ENCODE measurements around the gene FAM13A.

FAM13A gene

GRCh38 chr4:88724406-88724805, 332.6 kb downstream of the FAM13A start:
- TF ChIP-seq CTCF (IDR thresholded peaks at IDR 0.05; ENCODE audit: low read length): no peak
- TF ChIP-seq EZH2phosphoT487 (IDR thresholded peaks at IDR 0.05; ENCODE audit: low read length): no peak
- no peak for TF ChIP-seq EZH2 (optimal IDR thresholded peaks at IDR 0.05; ENCODE audit: low read depth, low read length)
- Histone ChIP-seq H3K9me3 (replicated peaks; ENCODE audit: insufficient read depth, low read length) (no peaks in the 10 kb centered on the region), H3K9ac (ENCODE audit: low read length) (no peak overlapping the region), H3F3A (ENCODE audit: insufficient read depth, low read length) (no peaks in the 10 kb centered on the region), H3K4me1 (ENCODE audit: low read length) (no peaks in the 10 kb centered on the region), H3K36me3 (replicated peaks; ENCODE audit: insufficient read depth, low read length) (no peaks in the 10 kb centered on the region), H3K27ac (ENCODE audit: low read length) (no peak overlapping the region), H3K9me2 (replicated peaks; ENCODE audit: insufficient read depth, low read length) (no peaks in the 10 kb centered on the region), H2AFZ (ENCODE audit: low read length) (no peak overlapping the region), H3K79me2 (ENCODE audit: low read length) (no peaks in the 10 kb centered on the region), H3K27me3 (replicated peaks; ENCODE audit: insufficient read depth, low read length) (no peaks in the 10 kb centered on the region), H3K4me3 (ENCODE audit: low read length) (no peak overlapping the region), H4K20me1 (ENCODE audit: insufficient read depth, low read length) (no peaks in the 10 kb centered on the region), H3K4me2 (ENCODE audit: low read depth, low read length) (no peak overlapping the region)
- no peak for DNase-seq

GRCh38 chr4:88722828-88723227, 334.2 kb downstream of the FAM13A start:
- no peaks in the 10 kb centered on the region for H3K27me3 ChIP-seq (replicated peaks; ENCODE audit: insufficient read depth, low read length)
- H2AFZ ChIP-seq (ENCODE audit: low read length): no peak overlapping the region
- TF ChIP-seq CTCF (IDR thresholded peaks at IDR 0.05; ENCODE audit: low read length): no peak
- TF ChIP-seq EZH2phosphoT487 (IDR thresholded peaks at IDR 0.05; ENCODE audit: low read length): no peak
- TF ChIP-seq EZH2 (optimal IDR thresholded peaks at IDR 0.05; ENCODE audit: low read depth, low read length): no peak
- H3K4me3 ChIP-seq (ENCODE audit: low read length): no peak overlapping the region
- no peak overlapping the region for H3K4me2 ChIP-seq (ENCODE audit: low read depth, low read length)
- no peaks in the 10 kb centered on the region for H3K79me2 ChIP-seq (ENCODE audit: low read length)
- no peaks in the 10 kb centered on the region for H3F3A ChIP-seq (ENCODE audit: insufficient read depth, low read length)
- H3K36me3 ChIP-seq (replicated peaks; ENCODE audit: insufficient read depth, low read length): no peaks in the 10 kb centered on the region
- no peaks in the 10 kb centered on the region for H3K9me2 ChIP-seq (replicated peaks; ENCODE audit: insufficient read depth, low read length)
- no peak overlapping the region for H3K9ac ChIP-seq (ENCODE audit: low read length)
- no peaks in the 10 kb centered on the region for H3K4me1 ChIP-seq (ENCODE audit: low read length)
- H4K20me1 ChIP-seq (ENCODE audit: insufficient read depth, low read length): no peaks in the 10 kb centered on the region
- H3K27ac ChIP-seq (ENCODE audit: low read length): no peak overlapping the region
- H3K9me3 ChIP-seq (replicated peaks; ENCODE audit: insufficient read depth, low read length): no peaks in the 10 kb centered on the region
- DNase-seq: no peak

DNA sequence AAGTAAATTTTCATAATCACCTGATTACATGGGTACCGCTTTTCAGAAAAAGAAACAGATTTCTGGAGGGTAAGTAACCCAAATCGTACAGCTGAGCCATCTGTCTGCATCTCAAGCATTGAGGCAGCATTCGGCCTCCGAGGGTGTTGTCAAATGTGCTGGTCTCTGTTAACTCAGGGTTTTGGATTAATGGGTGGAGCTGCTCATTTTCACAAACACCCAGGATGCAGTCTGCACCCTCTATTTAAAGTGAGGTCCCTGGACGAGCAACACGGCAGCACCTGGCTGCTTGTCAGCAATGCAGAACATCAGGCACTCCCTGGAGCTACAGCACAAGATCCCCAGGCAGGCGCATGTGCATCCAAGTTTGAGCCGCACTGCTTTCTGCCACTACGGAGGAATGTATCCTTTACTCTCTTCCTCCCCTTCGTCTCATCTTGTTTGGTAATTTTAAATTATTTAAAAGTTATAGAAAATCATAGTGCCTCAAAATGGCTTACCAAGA, 334.7 kb downstream of the FAM13A start:
- no peak for TF ChIP-seq EZH2 (optimal IDR thresholded peaks at IDR 0.05; ENCODE audit: low read depth, low read length)
- TF ChIP-seq EZH2phosphoT487 (IDR thresholded peaks at IDR 0.05; ENCODE audit: low read length): no peak
- no peak for TF ChIP-seq CTCF (IDR thresholded peaks at IDR 0.05; ENCODE audit: low read length)
- no peak for DNase-seq
- H2AFZ ChIP-seq (ENCODE audit: low read length): no peak overlapping the region

More for the DNA sequence above, 334.7 kb downstream of the FAM13A start:
- Histone ChIP-seq H3K9me2 (replicated peaks; ENCODE audit: insufficient read depth, low read length) (no peaks in the 10 kb centered on the region), H3K4me1 (ENCODE audit: low read length) (no peaks in the 10 kb centered on the region), H3K4me3 (ENCODE audit: low read length) (no peak overlapping the region), H3K9ac (ENCODE audit: low read length) (no peak overlapping the region), H3F3A (ENCODE audit: insufficient read depth, low read length) (no peaks in the 10 kb centered on the region), H3K27me3 (replicated peaks; ENCODE audit: insufficient read depth, low read length) (no peaks in the 10 kb centered on the region), H3K9me3 (replicated peaks; ENCODE audit: insufficient read depth, low read length) (no peaks in the 10 kb centered on the region), H4K20me1 (ENCODE audit: insufficient read depth, low read length) (no peaks in the 10 kb centered on the region), H3K4me2 (ENCODE audit: low read depth, low read length) (no peak overlapping the region), H3K27ac (ENCODE audit: low read length) (no peak overlapping the region), H3K36me3 (replicated peaks; ENCODE audit: insufficient read depth, low read length) (no peaks in the 10 kb centered on the region), H3K79me2 (ENCODE audit: low read length) (no peaks in the 10 kb centered on the region)

All from MM.1S (cell line).